KMS-11 (cell line): Measurements from ENCODE around the gene ZNRF1.

Experiments used
- H2AFZ ChIP-seq: fragments of 200-600 bp; sonication (generic); 2 replicates; pipeline ENCODE4 v1.6.1; 2016; ENCODE audit warnings: antibody characterized with exemption, mixed run types, low read depth
- H3K27ac ChIP-seq: fragments of 200-600 bp; sonication (generic); 2 replicates; pipeline ENCODE4 v1.6.1; 2016; ENCODE audit warnings: mild to moderate bottlenecking, mixed run types
- H3K27me3 ChIP-seq: fragments of 200-600 bp; sonication (generic); 2 replicates; pipeline ENCODE4 v1.6.1; 2017; ENCODE audit warnings: mild to moderate bottlenecking, low read depth, mixed run types, moderate library complexity; ENCODE audit not compliant: insufficient read depth
- H3K36me3 ChIP-seq: fragments of 200-600 bp; sonication (generic); 2 replicates; pipeline ENCODE4 v1.6.1; 2017; ENCODE audit warnings: mild to moderate bottlenecking, mixed run types; ENCODE audit not compliant: insufficient read depth
- H3K4me1 ChIP-seq: fragments of 200-600 bp; sonication (generic); 2 replicates; pipeline ENCODE4 v1.6.1; 2016; ENCODE audit warnings: mild to moderate bottlenecking, low read depth, mixed run types; ENCODE audit not compliant: poor library complexity, severe bottlenecking
- H3K4me2 ChIP-seq: fragments of 200-600 bp; sonication (generic); 2 replicates; pipeline ENCODE4 v1.7.0; 2016; ENCODE audit warnings: mild to moderate bottlenecking, mixed run types
- H3K4me3 ChIP-seq: fragments of 200-600 bp; sonication (generic); IDR thresholded peaks from 2 replicates; pipeline ENCODE4 v1.6.1; 2017; ENCODE audit warnings: low read depth, low read length, mixed read lengths; ENCODE audit not compliant: insufficient read depth
- H3K79me2 ChIP-seq: fragments of 200-600 bp; sonication (generic); 2 replicates; pipeline ENCODE4 v1.6.1; 2016; ENCODE audit warnings: low read depth, mixed run types; ENCODE audit not compliant: insufficient read depth
- H3K9ac ChIP-seq: fragments of 200-600 bp; sonication (generic); 2 replicates; pipeline ENCODE4 v1.6.1; 2016; ENCODE audit warnings: mild to moderate bottlenecking, mixed run types
- H4K20me1 ChIP-seq: fragments of 200-600 bp; sonication (generic); 2 replicates; pipeline ENCODE4 v1.6.1; 2016; ENCODE audit warnings: mild to moderate bottlenecking, mixed run types; ENCODE audit not compliant: insufficient read depth
- TF ChIP-seq, protein P1 (sequence below): fragments of 200-600 bp; sonication (generic); conservative IDR thresholded peaks from 2 replicates; pipeline ENCODE4 v1.6.1; 2017; ENCODE audit warnings: low read depth, mild to moderate bottlenecking, antibody characterized with exemption, low read length, moderate library complexity, mixed read lengths

Gene ZNRF1

DNA sequence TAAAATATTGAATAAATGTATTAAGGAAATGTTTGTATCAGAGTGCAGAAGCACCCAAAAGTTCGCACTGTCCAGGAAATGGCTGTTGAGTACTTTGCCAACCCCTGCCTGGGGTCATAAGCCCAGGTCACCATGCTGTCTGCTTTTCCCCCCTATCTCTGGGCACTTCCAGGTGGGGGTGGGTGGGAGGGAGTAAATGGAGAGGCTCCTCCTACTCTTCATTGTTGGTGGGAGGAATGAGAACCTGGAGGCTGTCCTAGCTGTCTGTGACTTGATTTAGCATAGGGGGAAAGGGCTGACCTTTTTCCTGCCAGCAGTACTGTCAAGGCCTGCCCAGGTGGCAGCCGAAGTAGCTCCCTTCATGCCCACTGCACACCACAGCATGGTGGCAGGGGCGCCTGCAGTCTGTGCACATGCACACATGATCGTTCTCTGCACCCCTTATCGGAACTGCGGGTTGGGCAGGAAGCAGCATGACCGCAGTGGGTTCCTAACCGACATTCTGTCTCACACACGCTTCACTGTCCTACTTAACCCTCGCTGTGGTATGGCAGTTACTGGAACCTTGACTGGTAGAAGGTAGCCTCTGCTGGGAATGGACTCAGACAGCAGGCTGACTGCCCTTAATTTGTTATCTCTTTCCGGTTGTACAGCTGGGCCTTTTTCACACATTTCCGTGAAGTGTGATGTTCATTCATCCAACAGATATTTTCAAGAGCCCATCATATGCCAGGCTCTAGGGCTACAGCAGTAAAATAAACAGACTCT, 76.3 kb downstream of the ZNRF1 start:
- Histone ChIP-seq H3K27ac (no peak overlapping the region), H3K4me3 (no peak overlapping the region), H3K36me3 (no peaks in the 10 kb centered on the region), H3K9ac (no peak overlapping the region), H3K79me2 (no peaks in the 10 kb centered on the region), H4K20me1 (no peaks in the 10 kb centered on the region), H3K27me3 (no peaks in the 10 kb centered on the region), H2AFZ (no peak overlapping the region), H3K4me2 (no peak overlapping the region), H3K4me1 (no peaks in the 10 kb centered on the region)
- TF ChIP-seq, protein P1, sequence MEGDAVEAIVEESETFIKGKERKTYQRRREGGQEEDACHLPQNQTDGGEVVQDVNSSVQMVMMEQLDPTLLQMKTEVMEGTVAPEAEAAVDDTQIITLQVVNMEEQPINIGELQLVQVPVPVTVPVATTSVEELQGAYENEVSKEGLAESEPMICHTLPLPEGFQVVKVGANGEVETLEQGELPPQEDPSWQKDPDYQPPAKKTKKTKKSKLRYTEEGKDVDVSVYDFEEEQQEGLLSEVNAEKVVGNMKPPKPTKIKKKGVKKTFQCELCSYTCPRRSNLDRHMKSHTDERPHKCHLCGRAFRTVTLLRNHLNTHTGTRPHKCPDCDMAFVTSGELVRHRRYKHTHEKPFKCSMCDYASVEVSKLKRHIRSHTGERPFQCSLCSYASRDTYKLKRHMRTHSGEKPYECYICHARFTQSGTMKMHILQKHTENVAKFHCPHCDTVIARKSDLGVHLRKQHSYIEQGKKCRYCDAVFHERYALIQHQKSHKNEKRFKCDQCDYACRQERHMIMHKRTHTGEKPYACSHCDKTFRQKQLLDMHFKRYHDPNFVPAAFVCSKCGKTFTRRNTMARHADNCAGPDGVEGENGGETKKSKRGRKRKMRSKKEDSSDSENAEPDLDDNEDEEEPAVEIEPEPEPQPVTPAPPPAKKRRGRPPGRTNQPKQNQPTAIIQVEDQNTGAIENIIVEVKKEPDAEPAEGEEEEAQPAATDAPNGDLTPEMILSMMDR, result no peak

DNA sequence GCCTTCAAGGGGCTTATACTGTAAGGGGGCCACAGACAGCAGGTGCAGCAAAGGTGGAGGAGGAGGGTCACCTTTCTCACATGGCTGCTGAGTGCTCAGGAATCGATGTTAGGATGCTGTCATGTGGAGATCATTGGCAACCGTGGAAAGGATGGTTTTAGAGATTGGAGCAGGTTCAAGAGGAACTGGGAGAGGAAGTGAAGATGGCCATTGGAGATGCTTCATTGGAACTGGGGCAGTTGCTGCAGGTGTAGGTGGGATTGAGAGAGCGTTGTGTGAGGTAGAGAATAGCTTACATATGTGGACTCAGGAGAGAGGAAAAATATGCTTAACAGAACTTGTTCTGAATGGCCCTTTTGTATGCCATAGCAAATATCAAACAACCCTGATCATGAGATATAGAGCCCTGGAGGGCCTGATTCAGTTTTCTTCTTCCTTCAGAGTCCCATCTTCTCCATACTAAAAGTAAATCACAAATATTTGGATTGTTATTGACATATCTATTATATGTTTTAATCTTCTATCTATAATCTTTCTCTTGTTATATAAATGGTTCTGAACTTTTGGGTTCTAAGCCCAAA, 77.0 kb downstream of the ZNRF1 start:
- Histone ChIP-seq H3K9ac (no peak overlapping the region), H3K4me2 (no peak overlapping the region), H3K4me3 (no peak overlapping the region), H3K36me3 (no peaks in the 10 kb centered on the region), H4K20me1 (no peaks in the 10 kb centered on the region), H2AFZ (no peak overlapping the region), H3K27ac (no peak overlapping the region), H3K4me1 (no peaks in the 10 kb centered on the region), H3K27me3 (no peaks in the 10 kb centered on the region), H3K79me2 (no peaks in the 10 kb centered on the region)
- TF ChIP-seq, protein P1, result no peak

DNA sequence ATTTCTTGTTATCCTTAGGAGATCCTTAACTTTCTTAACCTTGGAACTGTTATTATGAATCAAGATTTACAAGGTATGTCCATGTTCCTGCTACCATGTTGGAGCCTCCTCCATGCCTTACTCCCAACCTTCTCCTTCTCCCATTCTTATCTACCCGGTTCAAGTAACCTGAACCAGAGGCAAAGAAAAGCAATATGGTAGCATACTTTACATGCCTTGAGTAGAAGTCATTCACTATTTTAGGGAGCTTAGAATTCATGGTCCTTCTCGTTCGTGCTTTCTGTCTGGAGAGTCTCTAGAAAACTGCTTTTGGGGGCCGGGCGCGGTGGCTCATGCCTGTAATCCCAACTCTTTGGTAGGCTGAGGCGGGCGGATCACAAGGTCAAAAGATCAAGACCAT, 80.1 kb downstream of the ZNRF1 start:
- H3K36me3 ChIP-seq, result no peaks in the 10 kb centered on the region
- no peaks in the 10 kb centered on the region for H3K27me3 ChIP-seq
- no peaks in the 10 kb centered on the region for H3K79me2 ChIP-seq
- no peaks in the 10 kb centered on the region for H4K20me1 ChIP-seq
- no peak overlapping the region for H3K9ac ChIP-seq
- H3K4me2 ChIP-seq, result no peak overlapping the region
- H2AFZ ChIP-seq, result no peak overlapping the region
- TF ChIP-seq, protein P1, result no peak
- H3K4me1 ChIP-seq, result no peaks in the 10 kb centered on the region
- no peak overlapping the region for H3K27ac ChIP-seq
- no peak overlapping the region for H3K4me3 ChIP-seq

DNA sequence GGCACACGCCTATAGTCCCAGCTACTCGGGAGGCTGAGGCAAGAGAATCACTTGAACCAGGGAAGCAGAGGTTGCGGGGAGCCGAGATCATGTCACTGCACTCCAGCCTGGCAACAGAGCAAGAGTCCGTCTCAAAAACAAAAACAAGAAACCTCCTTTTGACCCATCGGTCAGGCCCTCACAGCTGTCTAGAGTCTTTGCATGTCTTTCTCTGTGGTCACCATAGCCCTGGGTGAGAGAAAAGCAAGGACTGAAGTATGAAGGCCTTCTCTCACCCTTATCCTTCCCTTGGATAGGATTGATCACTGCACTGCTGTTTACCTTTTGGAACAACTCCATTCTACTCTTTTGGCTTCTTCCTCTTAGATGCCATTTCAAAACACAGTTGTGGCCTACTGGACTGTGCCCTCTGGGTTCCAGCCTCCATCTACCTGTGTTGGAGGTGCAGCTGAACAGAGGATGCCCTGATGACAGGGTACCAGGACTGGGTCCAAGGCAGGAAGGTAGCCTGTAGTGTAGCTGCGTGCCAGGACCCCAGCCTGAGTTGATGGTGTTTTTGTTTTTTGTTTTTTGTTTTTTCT, 80.6 kb downstream of the ZNRF1 start:
- Histone ChIP-seq H3K27me3 (no peaks in the 10 kb centered on the region), H2AFZ (no peak overlapping the region), H3K79me2 (no peaks in the 10 kb centered on the region), H3K4me3 (no peak overlapping the region), H3K4me1 (no peaks in the 10 kb centered on the region), H4K20me1 (no peaks in the 10 kb centered on the region), H3K9ac (no peak overlapping the region), H3K4me2 (no peak overlapping the region), H3K36me3 (no peaks in the 10 kb centered on the region), H3K27ac (no peak overlapping the region)
- TF ChIP-seq, protein P1, result no peak
